ENCODE measurements around the gene HLA-DPA1.
"Not testable (repeated sequence)": the region's sequence is repeated elsewhere in the genome, so short reads cannot be mapped to it uniquely, and the experiment has no call there.

HLA-DPA1 gene

GRCh38 chr6:33073431-33073871, at the start of gene HLA-DPA1:
Gene HLA-DPA1 (minus strand): TSS chr6:33073649.
- no peak for DNase-seq (ENCODE audit: low spot score)

GRCh38 chr6:33123181-33123580, 49.7 kb upstream of the HLA-DPA1 start:
- DNase-seq (ENCODE audit: low spot score): no peak

GRCh38 chr6:33120001-33120400, 46.6 kb upstream of the HLA-DPA1 start:
- no peak for DNase-seq (ENCODE audit: low spot score)

- DNase-seq (ENCODE audit: low spot score): peak; percentile 78
Measured at GRCh38 chr6:33118525-33119123, 45.2 kb upstream of the HLA-DPA1 start.

- DNase-seq (ENCODE audit: low spot score): no peak
Measured at GRCh38 chr6:33117811-33118277, 44.4 kb upstream of the HLA-DPA1 start.

GRCh38 chr6:33116841-33117711, 43.6 kb upstream of the HLA-DPA1 start:
- DNase-seq (ENCODE audit: low spot score): no peak

GRCh38 chr6:33116417-33116816, 43.0 kb upstream of the HLA-DPA1 start:
- no peak for DNase-seq (ENCODE audit: low spot score)

- no peak for DNase-seq (ENCODE audit: low spot score)
Measured at GRCh38 chr6:33114406-33114805, 41.0 kb upstream of the HLA-DPA1 start.

- DNase-seq (ENCODE audit: low spot score): no peak
Measured at GRCh38 chr6:33113755-33114154, 40.3 kb upstream of the HLA-DPA1 start.

GRCh38 chr6:33112148-33112547, 38.7 kb upstream of the HLA-DPA1 start:
- peak; percentile 17 for DNase-seq (ENCODE audit: low spot score)

- no peak for DNase-seq (ENCODE audit: low spot score)
Measured at GRCh38 chr6:33108307-33108706, 34.9 kb upstream of the HLA-DPA1 start.

- no peak for DNase-seq (ENCODE audit: low spot score)
Measured at GRCh38 chr6:33107641-33108040, 34.2 kb upstream of the HLA-DPA1 start.

GRCh38 chr6:33105916-33106871, 32.7 kb upstream of the HLA-DPA1 start:
- no peak for DNase-seq (ENCODE audit: low spot score)

GRCh38 chr6:33105386-33105785, 31.9 kb upstream of the HLA-DPA1 start:
- no peak for DNase-seq (ENCODE audit: low spot score)

GRCh38 chr6:33104887-33105286, 31.4 kb upstream of the HLA-DPA1 start:
- no peak for DNase-seq (ENCODE audit: low spot score)

GRCh38 chr6:33103776-33104175, 30.3 kb upstream of the HLA-DPA1 start:
- no peak for DNase-seq (ENCODE audit: low spot score)

GRCh38 chr6:33101121-33101737, 27.8 kb upstream of the HLA-DPA1 start:
- DNase-seq (ENCODE audit: low spot score): not testable (repeated sequence)

- DNase-seq (ENCODE audit: low spot score): no peak
Measured at GRCh38 chr6:33095681-33096080, 22.2 kb upstream of the HLA-DPA1 start.

GRCh38 chr6:33093855-33094254, 20.4 kb upstream of the HLA-DPA1 start:
- DNase-seq (ENCODE audit: low spot score): no peak

- DNase-seq (ENCODE audit: low spot score): no peak
Measured at GRCh38 chr6:33092385-33092784, 18.9 kb upstream of the HLA-DPA1 start.

GRCh38 chr6:33091957-33092356, 18.5 kb upstream of the HLA-DPA1 start:
- DNase-seq (ENCODE audit: low spot score): peak; percentile 30

Data from hematopoietic multipotent progenitor cell treated with erythropoietin and hydrocortisone succinate and interleukin-3 and kit ligand, for 15 days (in vitro differentiated cells).